Activated CD8-positive, alpha-beta memory T cell treated with anti-CD3 and anti-CD28 coated beads, Interleukin-2, amount 50 U/mL, for 4 hours (primary cell): ENCODE measurements around the gene VKORC1.

Experiments
- DNase-seq: peaks from one replicate; pipeline ENCODE4 v3.0.0-alpha.2; 2020

The VKORC1 gene

GRCh38 chr16:31061126-31061812 is 33.3 kb downstream of the VKORC1 start:
- DNase-seq, result no peak

- DNase-seq, result no peak
Observed at GRCh38 chr16:31055613-31056012, 39.0 kb downstream of the VKORC1 start.

- no peak for DNase-seq
Observed at GRCh38 chr16:31052114-31052513, 42.5 kb downstream of the VKORC1 start.

GRCh38 chr16:31050280-31051030 is 44.1 kb downstream of the VKORC1 start:
- DNase-seq, result no peak

GRCh38 chr16:31043898-31044481 is 50.6 kb downstream of the VKORC1 start:
- no peak for DNase-seq

GRCh38 chr16:31043352-31043751 is 51.2 kb downstream of the VKORC1 start:
- no peak for DNase-seq

GRCh38 chr16:31042866-31043265 is 51.7 kb downstream of the VKORC1 start:
- no peak for DNase-seq
